Omental fat pad (tissue), 4 donors: ENCODE results near the gene IRX2. TPM values are rescaled to one million over a fixed set of nuclear protein-coding genes. Genes with fewer than 3 reads are reported as not detected.

Experiments
- ATAC-seq: fragments of 150-250 bp; one replicate; pipeline ENCODE4 v1.9.1; 2016; ENCODE audit warnings: mild to moderate bottlenecking, moderate library complexity; ENCODE audit not compliant: low FRiP score
- DNase-seq: peaks from one replicate; pipeline ENCODE4 v3.0.0-alpha.2; 2019; ENCODE audit warnings: low spot score
- total RNA-seq, 4 donors: library from RNA; depleted of rRNA; stranded (reverse); fragments of >200 nt; gene quantifications; one replicate each; pipeline ENCODE4 v1.1.0, GENCODE V29; 2016
- TF ChIP-seq, protein P1 (sequence below), 3 donors: fragments of 450-650 bp; IDR thresholded peaks; one replicate each; pipeline ENCODE4 v1.5.1; 2016 to 2017; ENCODE audit warnings: antibody characterized with exemption in 3 of 3, mild to moderate bottlenecking in 3 of 3, moderate library complexity in 2 of 3

Gene IRX2
- total RNA-seq, 4 donors from 2014 or later: 0.19 to 0.84 (median 0.63) TPM; not detected in 1

GRCh38 chr5:2756211-2757152 is 5.0 kb upstream of the IRX2 start:
- TF ChIP-seq, protein P1, sequence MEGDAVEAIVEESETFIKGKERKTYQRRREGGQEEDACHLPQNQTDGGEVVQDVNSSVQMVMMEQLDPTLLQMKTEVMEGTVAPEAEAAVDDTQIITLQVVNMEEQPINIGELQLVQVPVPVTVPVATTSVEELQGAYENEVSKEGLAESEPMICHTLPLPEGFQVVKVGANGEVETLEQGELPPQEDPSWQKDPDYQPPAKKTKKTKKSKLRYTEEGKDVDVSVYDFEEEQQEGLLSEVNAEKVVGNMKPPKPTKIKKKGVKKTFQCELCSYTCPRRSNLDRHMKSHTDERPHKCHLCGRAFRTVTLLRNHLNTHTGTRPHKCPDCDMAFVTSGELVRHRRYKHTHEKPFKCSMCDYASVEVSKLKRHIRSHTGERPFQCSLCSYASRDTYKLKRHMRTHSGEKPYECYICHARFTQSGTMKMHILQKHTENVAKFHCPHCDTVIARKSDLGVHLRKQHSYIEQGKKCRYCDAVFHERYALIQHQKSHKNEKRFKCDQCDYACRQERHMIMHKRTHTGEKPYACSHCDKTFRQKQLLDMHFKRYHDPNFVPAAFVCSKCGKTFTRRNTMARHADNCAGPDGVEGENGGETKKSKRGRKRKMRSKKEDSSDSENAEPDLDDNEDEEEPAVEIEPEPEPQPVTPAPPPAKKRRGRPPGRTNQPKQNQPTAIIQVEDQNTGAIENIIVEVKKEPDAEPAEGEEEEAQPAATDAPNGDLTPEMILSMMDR (IDR thresholded peaks at IDR 0.05): no peak
- ATAC-seq (no peak), DNase-seq (no peak)

DNA sequence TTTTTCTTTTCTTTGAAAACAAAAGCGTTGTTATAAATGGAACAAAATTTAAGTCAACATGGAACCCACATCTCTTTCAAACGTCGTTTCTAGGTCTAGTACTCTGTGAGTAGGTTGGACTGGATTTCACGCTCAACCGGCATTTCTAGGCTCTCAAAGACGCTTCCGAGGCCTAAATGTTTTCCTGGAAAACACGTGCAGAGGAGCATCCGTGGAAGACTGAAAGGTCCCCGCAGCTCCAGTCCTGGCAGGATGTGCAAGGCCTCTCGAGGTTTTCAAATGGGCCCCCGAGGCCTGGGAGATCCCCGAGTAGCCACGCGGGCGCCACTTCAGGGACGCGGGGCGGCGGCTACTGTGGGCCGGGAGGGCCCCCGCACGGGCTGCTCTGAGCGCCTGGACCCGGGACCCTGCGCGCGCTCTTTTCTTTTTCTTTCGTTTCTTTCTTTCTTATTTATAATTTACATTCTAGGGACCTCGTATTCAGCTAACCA is 4.2 kb upstream of the IRX2 start:
- ATAC-seq: no peak
- TF ChIP-seq, protein P1 (IDR thresholded peaks at IDR 0.05): no peak
- no peak for DNase-seq

DNA sequence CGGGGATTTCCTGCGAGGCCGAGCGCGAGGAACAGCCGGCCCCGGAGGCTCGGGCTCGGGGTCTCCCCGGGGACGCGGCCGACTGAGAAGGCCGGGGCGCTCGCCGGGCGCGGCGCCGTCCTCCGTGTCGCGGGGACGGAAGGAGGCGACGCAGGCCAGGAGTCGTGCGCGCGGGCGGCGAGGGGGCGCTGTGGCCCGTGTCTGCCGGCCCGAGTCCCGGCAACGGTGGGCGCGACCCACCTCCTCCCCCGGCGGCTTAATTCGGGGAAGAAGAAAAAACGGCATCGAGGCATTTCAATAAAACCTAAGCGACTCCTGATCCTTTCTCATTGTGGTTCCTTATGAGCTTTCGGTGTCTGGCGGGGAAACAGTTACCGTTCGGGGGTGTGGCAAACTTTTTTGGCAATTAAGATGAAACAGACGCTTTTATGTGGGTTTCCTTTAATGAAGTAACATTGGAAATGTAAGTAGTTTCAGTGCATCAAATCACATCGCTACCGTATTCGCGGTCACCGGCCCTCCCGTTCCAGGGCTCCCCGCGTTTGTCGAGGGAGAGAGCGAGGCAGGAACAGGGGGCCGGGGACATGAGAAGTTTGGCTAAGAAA is 3.7 kb upstream of the IRX2 start:
- TF ChIP-seq, protein P1 (IDR thresholded peaks at IDR 0.05): no peak
- no peak for DNase-seq

DNA sequence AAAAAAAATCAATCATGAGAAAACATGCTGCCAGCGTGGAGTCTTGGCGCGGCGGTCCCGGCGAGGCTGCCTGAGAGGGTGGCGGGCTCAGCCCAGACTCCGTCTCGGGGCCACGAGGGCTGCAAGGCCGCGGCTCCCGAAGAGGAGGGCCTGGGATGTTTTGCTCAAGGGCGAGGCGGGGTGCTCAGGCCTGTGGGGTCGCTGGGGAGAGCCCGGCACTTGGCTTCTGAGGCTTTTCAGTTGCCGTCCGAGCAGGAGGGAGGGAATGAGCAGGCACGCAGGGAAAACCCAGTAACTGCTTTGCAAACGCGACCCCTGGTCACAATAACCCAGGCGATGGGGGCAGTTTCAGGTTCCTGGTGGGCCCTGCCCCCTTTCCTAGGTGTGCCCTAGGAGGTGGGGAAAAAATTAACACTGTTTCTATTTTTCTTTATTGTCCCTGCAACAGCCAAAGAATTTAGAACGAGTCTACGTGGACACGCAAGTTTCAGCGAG is 3.2 kb upstream of the IRX2 start:
- ATAC-seq (no peak), DNase-seq (no peak)
- TF ChIP-seq, protein P1 (IDR thresholded peaks at IDR 0.05): no peak

More for the DNA sequence above, 3.7 kb upstream of the IRX2 start:
- no peak for ATAC-seq

- ATAC-seq (no peak), DNase-seq (no peak)
- TF ChIP-seq, protein P1 (IDR thresholded peaks at IDR 0.05): no peak
Measured at GRCh38 chr5:2753452-2754420, 2.3 kb upstream of the IRX2 start.

DNA sequence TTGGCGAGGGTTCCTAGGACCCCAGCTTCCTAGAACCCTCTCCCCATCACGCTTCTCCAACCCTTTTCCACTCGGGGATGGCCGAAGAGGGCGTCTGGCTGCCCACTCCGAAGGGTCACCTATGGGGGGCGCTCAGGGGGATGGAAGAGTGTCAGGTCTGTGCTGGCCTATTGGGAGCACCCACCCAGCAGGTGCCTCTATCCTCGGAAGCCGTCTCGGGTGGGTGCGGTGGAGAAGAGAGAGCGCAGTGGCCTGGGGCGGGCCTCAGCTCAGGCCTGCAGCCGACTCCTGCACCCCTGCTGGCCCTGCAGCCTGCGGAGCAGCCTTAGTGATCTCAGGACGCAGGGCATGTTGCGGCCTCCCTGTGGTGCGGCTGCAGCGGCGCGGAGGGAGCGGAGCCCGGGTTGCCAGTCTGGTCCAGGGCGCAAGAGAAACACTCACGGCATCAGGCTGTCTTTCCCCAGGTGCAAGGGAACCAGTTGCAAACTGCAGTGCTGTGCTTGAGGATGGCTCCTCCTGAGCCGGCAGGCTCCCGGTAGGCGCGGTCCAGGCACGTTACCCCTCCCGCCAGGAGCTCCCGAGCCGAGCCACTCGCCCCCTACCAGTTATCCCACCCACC is 1.5 kb upstream of the IRX2 start:
- ATAC-seq (no peak), DNase-seq (no peak)
- TF ChIP-seq, protein P1 (IDR thresholded peaks at IDR 0.05): no peak
